ENCODE measurements around the gene RRAD.
A peak's percentile ranks its signal among the peaks of the same experiment; 100 is the strongest.
"Not testable (repeated sequence)": the region's sequence is repeated elsewhere in the genome, so short reads cannot be mapped to it uniquely, and the experiment has no call there.

Gene RRAD

GRCh38 chr16:66925322-66925840, at the start of gene RRAD:
Gene RRAD (minus strand): TSS chr16:66925535. CDS start chr16:66925179, 356 bp downstream.
- DNase-seq (ENCODE audit: low spot score) = no peak

GRCh38 chr16:66974932-66975246, 49.6 kb upstream of the RRAD start:
- peak; percentile 26 for DNase-seq (ENCODE audit: low spot score)

- not testable (repeated sequence) for DNase-seq (ENCODE audit: low spot score)
These were observed 49.0 kb upstream of the RRAD start for GRCh38 chr16:66974156-66974931.

GRCh38 chr16:66973716-66974115, 48.4 kb upstream of the RRAD start:
- DNase-seq (ENCODE audit: low spot score) = no peak

GRCh38 chr16:66972983-66973382, 47.6 kb upstream of the RRAD start:
- no peak for DNase-seq (ENCODE audit: low spot score)

- no peak for DNase-seq (ENCODE audit: low spot score)
These were observed 45.7 kb upstream of the RRAD start for GRCh38 chr16:66970775-66971720.

- no peak for DNase-seq (ENCODE audit: low spot score)
These were observed 43.5 kb upstream of the RRAD start for GRCh38 chr16:66968847-66969246.

- no peak for DNase-seq (ENCODE audit: low spot score)
These were observed 38.7 kb upstream of the RRAD start for GRCh38 chr16:66964049-66964448.

GRCh38 chr16:66961914-66962313, 36.6 kb upstream of the RRAD start:
- DNase-seq (ENCODE audit: low spot score) = peak; percentile 19

- DNase-seq (ENCODE audit: low spot score) = peak; percentile 90
These were observed 35.9 kb upstream of the RRAD start, which contains the start of gene CES3 for GRCh38 chr16:66961065-66961744. Gene CES3 (plus strand): TSS chr16:66961266. CDS start chr16:66961308, 42 bp downstream.

GRCh38 chr16:66960270-66960669, 34.9 kb upstream of the RRAD start:
- DNase-seq (ENCODE audit: low spot score) = no peak

- no peak for DNase-seq (ENCODE audit: low spot score)
These were observed 34.4 kb upstream of the RRAD start for GRCh38 chr16:66959704-66960161.

GRCh38 chr16:66958857-66959703, 33.7 kb upstream of the RRAD start:
- DNase-seq (ENCODE audit: low spot score) = no peak

GRCh38 chr16:66956154-66956457, 30.8 kb upstream of the RRAD start:
- not testable (repeated sequence) for DNase-seq (ENCODE audit: low spot score)

GRCh38 chr16:66955363-66956153, 30.2 kb upstream of the RRAD start:
- not testable (repeated sequence) for DNase-seq (ENCODE audit: low spot score)

- peak; percentile 90 for DNase-seq (ENCODE audit: low spot score)
These were observed 28.8 kb upstream of the RRAD start for GRCh38 chr16:66954097-66954659.

GRCh38 chr16:66953462-66954096, 28.2 kb upstream of the RRAD start:
- no peak for DNase-seq (ENCODE audit: low spot score)

- no peak for DNase-seq (ENCODE audit: low spot score)
These were observed 27.2 kb upstream of the RRAD start for GRCh38 chr16:66952430-66953110.

All from NAMALWA (cell line).